Measurements from ENCODE around the gene PLS3.

DNA sequence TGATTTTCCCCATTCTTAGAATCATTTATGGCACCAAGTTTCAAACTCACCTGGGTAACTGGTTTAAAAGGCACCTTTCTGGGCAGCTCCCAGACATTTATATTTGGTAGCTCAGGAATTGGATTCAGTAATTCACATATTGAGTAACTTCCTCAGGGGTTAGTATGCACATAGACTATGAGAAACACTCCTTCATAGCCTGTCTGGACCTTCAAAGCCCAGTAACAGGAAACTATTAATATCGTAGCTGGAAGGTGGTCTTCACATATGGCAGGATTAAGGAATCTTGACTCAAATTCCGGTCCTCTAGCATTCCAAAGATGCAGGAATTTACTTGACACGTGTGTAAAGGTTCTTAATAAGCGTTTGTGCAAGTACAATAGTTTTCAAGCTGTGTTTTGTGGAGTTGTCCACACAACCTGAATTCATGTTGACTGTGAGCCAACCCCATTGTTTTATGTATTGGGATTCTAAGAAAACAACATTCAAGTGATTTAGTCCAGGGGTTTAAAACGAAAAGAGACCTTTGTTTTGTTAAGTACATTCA is 78.4 kb downstream of the PLS3 start:
- TF ChIP-seq POLR2A (IDR thresholded peaks at IDR 0.05; ENCODE audit: low read depth): no peak
- no peak for TF ChIP-seq CTCF (IDR thresholded peaks at IDR 0.05)
- no peak for TF ChIP-seq POLR2AphosphoS5 (IDR thresholded peaks at IDR 0.05)
- TF ChIP-seq EP300 (IDR thresholded peaks at IDR 0.05): no peak
